HG03520 (cell line): Measurements from ENCODE around the gene FREY1.

Source experiments
- ATAC-seq: cut with Tn5 transposase; IDR thresholded peaks from one replicate; pipeline ENCODE4 v1.9.1; 2021; ENCODE audit warnings: mild to moderate bottlenecking, moderate library complexity; ENCODE audit not compliant: unreplicated experiment

FREY1 gene

DNA sequence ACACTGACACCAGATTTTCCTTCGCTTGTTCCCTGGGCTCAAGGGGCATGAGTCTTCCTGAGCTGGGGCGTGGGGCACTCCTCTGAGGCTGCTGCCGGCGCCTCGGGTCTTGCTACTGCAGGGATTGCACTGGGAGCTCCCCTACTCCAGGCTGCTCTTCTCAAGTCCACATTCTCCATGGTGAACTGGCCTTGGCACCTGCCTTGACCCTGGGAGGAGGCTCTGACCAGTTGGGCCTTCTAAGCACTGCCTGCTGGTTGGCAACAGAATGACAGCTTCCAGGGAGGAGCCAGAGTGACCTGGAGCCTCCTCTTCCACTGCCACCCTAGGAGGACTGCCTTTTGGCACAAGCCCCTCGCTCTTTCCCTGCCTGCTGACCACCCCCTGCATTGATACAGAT lies 9.5 kb downstream of the FREY1 start:
- ATAC-seq, result no peak

DNA sequence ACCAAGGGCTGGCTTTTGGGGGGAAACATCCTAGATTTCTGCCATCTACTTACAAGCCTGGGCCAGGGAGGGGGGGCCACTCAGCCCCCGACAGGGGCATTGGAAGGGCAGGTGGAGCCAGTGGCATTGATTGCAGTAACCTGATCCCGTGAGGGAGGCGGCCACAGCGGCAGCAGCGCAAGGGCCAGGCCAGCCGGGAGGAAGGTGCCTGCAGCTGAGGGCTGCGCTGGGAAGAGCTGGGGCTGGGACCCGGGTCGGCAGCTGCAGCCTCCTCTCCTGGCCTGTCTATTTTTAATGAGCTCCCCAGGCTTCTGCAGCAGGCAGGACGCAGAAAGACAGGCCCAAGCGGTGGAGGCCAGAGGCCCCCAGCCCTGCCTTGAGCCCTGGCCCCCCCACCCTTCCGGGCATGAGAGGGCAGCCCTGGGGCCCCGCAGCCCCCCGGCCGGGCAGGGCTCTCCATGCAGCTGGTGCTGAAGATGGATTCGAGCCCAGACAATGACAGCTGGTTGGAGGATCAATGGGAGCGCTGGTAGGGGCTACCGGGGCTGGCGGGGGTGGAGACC lies 10.6 kb downstream of the FREY1 start:
- ATAC-seq, result no peak

DNA sequence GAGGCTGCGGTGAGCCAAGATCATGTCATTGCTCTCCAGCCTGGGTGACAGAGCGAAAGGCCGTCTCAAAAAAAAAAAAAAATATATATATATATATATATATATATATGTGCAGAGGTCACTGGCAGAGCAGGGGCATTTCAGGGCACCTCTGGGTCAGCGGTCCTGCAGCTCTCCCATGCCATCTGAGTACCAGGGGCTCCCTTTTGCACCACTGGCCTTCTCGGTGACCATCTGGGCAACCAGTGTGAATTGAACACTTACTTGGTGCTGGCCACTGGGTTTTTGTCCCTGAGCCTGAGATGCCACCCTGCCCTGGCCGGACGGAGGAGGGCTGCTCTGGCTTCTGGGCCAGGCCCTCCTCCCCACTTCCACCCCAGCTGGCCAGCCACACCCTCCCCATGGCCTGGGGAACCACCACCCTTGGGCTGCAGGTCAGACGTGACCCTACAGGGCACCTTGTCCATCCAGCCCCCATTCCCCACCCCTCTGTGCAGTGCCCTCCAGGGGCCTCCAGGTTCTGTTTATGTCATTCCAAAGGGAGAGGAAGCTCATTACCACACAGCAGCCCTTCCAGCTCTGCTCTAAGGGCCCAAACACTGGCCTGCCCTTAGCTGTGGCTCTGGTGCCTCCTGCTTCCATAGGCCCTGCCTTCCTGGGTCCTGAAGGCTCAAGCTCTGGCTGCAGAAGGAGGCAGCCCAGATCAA lies 11.4 kb downstream of the FREY1 start:
- ATAC-seq, result no peak

DNA sequence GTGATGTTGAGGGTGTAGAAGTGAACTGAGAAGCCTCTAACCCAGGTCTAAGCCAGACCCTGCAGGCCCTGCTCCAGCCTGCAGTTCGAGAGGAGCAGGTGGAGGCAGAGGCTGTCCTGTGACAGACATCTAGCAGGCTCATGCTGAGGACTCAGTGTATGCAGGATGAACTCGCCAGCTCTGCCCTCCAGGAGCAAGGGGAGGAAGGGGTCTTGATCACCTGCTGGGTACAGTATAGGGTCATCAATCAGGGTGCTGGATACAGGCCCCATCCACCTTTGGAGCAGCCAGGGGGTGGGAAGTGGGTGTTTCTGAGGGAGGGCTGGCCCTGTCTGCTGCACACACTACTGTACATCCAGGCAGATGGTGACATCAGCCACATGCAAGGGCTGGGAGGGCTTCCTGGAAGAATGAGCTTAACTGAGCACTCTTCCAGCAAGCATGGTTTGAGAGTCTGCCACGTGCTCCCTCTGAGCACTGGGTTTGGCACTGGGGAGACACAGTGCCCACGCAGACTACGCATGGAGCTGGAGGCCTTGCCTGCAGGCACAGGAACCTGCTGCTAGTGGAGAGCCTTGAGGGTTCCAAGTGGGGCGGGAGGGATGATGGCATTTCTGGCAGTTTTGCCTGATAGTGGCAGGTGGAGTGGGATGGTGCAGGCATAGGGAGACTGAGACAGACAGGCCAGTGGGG lies 12.4 kb downstream of the FREY1 start:
- ATAC-seq, result no peak

DNA sequence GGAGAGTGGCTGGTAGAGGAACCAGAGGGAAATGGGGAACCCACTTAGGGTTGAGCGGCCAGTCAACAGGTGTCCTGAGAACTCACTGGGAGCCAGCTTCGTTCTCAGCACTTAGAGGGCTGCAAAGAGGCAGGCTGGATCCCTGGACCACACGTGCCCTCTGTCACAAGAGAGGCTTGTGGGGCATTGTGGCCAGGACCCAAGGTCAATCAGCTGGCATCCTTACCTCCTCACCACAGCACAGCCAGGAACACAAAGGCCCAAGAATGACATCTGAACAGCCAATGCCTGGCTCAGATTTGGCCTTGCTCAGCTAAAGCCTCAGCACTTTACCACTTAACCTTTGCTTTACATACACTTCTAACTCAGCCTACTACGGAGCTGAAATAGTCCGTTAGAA lies 14.2 kb downstream of the FREY1 start:
- ATAC-seq, result no peak

DNA sequence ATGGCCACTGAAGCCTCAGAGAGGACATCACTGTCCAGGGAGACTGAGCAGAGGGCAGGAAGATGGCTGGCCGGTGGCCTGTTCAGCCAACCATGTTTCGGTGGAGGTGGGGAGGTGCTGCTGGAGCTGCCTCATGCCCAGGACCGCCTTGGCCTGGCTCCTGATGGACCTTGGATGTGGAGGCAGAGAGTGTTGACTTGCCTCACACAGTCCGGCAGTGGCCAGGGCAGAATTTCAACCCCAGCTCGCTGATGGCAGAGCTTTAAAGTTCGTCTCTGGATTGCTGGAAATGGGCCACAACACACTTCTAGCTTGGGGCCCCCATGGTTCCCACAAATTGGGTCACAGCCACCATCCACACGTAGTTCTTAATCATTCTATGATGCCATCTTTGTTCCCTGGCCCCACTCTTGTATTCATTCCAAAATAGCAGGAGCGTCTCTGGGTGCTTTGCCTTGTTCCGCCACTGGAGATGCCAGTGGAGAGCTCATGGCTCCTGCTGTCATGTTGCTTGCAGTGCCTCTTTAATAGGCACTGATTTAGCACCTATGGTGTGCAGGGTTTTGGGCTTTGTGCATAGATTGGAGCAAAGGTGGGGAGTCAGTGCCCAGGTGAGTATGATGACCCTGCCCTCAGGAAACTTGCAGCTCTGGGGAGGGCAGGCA lies 16.1 kb downstream of the FREY1 start:
- no peak for ATAC-seq

DNA sequence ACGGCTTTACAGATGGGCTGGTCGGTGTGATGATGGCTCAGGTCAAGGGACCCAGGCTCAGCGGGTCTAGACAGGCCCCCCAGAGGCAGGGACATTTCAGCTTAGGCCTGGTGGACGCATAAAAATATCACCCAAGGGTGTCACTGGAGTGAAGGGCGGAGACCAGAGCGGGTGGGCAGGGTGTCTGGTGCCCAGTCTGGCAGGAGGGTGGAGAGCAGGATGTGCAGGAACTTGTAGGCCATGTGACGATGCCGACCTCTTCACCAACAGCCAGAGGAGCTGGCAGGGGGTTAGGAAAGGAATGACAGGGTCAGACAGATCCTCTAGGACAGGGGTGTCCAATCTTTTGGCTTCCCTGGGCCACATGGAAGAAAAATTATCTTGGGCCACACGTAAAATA lies 17.1 kb downstream of the FREY1 start:
- ATAC-seq, result no peak

DNA sequence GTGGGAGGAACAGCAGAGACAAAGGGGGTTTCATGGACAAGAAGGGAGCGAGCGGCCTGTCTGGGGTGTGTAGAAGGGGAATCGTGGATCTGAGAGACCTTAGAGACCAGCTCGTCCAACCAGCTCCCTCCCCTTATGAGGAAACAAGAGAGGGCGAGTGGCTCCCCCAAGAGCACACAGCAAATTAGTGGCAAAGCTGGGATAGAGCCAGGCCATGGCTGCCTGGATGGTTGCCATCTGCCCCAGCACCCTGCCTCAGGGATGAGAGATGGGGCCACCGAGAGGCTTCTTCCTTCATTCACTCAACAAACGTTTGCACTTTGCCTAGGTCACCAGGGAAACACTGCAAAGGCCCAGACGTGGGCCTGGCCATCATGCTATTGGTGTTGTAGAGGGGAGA lies 17.5 kb downstream of the FREY1 start:
- no peak for ATAC-seq

DNA sequence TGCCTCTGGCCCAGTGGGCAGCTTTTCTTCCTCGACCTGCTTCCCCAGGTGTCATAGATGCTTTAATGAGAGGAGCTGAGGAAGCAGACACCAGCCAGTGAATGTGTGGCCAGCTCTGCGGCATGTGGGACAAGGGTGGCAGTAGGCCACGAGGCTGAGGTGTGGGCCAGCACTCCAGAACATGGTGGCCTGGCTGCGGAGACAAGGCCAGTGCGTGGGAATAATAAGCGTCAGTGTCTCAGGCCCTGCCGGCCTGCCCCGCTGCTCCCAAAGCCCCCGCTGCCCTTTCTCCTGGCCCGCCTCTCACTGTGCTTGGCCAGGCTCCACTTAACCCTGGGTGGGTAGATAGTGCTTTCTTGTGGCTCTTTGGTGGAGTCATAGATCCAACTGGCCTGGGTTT lies 19.5 kb downstream of the FREY1 start:
- ATAC-seq, result no peak

DNA sequence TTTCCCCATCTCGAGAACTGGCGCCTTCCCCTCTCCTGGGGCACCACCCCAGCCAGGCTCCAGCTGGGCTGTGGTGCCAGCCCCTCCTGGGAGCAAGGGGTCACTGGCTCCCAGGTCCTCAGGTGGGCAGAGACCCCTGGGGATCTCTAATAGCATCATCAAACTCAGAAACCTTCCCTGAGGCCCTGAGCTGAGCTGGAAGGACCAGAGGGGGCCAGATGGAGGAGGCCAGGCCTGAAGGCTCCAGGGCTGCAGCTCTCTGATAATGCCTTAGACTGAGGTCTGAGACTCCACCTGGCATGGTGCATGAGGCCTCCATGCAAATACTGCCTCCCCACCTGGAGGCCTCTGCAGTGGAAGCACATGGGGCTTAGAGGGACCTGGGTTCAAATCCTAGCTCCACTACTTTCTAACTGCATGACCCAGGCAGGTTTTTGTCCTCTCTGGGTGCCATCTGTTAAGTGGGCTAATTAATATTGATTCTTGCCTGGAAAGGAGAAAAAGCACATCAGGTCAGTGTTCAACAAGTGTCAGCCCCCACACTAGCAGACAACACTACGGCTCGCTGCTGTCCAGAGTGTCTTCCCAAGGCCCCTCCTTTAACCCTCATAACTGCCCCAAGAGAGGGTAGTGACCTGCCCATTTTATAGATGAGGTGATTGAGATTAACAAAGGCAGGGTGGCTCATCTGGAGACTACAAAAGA lies 20.1 kb downstream of the FREY1 start:
- ATAC-seq, result no peak

DNA sequence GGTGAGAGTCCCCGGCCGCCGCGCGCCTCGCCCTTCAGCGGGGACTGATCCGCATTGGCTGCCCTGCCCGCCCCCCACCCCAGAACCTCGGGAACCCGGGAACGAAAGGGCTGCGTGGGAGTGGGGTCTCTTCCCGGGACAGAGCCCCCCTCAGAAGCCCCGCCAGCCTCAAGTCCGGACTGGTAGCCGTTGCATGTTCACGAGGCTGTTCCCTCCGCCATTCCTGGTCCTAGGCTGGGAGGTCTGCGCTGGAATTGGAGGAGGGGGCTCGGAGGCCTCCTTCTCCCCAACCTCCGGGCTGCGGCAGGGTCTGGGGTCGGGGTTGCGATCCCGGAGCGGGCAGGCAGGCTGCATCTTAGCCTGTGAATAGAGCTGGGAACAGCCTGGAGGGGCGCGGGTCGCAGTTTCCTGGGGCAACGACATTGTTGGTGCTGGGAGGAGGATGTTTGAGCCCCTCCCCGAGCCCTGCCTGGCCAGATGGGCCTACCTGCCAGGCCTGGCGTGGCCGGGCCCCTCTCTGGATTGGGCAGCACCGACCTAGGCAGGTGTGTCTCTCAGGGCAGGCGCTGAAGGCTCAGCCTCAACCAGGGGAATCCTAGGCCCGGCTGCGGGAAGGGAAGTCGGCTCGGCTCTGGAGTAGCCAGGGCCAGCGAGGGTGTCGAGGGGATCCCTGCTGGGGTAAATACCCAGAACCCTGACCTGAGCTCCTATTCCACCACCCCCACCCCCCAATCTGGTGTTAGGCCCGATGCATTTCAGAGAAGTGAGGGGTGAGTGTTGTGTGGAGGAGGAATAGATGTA lies 20.9 kb downstream of the FREY1 start:
- ATAC-seq, result no peak

DNA sequence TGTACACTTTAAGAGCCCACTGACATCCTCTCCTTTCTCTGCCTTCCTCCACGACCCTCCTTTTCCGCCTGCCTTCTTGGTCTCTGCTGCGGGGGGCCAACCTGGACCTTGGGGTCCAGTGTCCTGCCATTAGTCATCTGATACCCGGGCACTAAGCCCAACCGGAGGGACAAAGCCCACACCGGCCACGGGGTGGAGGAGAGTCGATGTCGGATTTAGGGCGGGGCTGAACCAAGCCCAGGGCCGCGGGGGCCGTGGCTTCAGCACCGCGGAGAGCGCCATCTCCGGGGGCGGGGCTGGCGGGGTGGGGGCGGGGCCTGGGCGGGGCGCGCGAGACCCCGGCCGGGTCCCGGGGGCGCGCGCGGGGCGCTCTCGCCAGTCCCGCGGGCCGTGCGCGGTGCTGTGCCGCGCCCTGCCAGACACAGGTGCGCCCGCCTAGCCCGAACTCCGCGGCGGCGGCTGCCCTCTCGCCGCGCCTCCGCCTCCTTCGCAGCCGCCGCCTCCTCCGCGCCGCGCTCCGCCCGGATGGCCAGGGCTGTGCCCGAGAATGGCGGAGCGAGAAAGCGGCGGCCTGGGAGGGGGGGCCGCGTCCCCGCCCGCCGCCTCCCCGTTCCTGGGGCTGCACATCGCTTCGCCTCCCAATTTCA lies 21.7 kb downstream of the FREY1 start, which contains the start of gene MAPK8IP1:
Gene MAPK8IP1, plus strand, starts transcription at position 378 of the 647 bp plus-strand sequence. Its CDS starts 170 bp downstream, at position 548.
- peak; percentile 60 for ATAC-seq

DNA sequence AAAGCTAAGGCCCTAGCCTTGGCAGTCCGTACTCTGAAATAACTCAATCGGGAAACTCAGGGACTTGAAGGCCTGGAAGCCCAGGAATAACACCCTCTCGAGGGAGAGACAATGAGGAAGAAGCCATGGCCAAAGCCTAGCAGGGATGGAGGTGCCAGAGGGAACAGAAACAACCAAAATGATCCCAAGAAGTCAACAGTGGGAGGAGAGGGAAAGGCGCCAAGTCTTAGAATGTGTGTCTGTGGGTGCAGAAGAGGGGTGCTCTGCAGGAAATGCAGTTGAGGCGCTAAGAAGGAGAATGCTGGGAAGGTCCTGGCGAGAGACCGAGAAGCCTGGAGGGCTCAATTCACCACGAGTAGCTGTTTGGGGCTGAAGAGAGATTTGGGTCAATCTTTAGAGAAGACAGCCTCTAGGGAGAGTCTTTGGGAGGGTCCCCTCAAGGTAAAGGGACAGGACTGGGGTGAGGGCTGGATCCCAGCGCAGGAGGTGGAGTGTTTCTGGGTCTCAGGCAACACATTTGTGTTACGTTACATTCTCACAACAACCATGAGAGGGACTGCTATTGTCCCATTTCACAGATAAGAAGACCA lies 22.4 kb downstream of the FREY1 start:
- ATAC-seq, result no peak

DNA sequence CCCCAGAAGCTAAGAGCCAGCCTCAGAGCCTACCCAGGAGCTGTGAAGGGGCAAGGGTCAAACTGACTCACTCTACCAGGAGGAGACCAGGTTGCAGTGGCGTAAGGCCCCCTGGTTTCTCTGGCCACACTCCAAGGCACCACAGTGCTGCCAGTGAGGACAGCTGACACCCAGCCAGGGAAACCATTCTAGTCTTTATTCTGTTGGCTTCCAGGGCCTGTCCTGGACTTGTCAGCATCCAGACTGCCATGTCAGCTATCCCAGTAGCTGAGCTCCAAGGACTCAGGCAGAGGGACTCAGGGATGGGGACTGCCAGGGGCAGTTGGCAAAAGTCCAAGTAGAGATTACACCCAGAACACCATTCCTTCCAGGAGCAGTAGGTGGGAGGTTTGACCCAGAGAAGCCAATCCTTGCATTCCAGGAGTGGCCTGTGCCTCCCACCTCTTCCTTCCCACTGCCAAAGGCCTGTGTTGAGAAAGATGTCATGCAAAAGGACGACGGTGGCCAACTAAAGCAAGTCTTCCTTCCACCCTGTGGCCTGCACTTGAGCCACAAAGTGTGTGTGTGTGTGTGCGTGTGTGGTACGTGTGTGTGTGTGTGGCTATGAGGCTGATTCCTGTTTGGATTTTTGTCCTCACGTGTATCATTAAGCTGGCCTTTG lies 25.2 kb downstream of the FREY1 start:
- ATAC-seq, result no peak

DNA sequence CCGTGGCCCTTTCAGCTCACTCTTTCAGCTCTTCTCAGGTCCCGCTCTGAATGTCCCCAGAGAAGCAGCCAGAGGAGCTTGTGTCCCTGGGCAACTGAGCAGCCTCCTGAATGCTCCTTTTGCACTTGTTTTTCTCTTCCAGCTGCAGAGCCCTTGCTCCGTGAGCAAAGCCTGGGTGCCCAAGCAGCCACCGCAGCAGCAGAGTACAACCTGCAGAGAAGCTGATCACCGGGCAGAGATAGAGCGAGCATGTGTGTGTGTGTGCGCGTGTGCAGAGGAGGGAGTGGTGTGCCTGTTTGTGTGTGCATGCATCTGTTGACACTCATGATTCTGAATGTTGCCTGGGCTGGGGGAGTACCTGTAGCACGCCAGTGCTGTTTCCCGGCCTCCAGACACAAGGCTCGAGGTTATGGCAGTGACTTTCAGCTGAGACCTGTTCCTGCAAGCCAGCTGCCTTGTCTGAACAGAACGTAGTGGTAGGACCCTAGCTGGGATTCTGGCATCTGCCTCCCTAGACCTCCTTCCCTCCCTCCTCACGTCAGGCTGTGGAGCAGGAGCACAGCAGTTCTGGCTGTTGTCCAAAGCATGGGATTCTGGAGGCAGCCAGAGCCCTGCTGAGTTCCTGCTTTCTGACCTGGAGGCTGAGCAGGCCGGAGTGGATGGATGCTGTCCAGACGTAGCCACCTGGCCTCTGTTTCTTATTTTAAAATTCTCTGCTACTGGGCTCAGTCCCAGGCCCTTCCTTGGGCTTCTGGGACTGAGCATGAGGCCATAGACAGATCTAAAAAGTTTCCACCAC lies 26.1 kb downstream of the FREY1 start:
- ATAC-seq, result no peak

DNA sequence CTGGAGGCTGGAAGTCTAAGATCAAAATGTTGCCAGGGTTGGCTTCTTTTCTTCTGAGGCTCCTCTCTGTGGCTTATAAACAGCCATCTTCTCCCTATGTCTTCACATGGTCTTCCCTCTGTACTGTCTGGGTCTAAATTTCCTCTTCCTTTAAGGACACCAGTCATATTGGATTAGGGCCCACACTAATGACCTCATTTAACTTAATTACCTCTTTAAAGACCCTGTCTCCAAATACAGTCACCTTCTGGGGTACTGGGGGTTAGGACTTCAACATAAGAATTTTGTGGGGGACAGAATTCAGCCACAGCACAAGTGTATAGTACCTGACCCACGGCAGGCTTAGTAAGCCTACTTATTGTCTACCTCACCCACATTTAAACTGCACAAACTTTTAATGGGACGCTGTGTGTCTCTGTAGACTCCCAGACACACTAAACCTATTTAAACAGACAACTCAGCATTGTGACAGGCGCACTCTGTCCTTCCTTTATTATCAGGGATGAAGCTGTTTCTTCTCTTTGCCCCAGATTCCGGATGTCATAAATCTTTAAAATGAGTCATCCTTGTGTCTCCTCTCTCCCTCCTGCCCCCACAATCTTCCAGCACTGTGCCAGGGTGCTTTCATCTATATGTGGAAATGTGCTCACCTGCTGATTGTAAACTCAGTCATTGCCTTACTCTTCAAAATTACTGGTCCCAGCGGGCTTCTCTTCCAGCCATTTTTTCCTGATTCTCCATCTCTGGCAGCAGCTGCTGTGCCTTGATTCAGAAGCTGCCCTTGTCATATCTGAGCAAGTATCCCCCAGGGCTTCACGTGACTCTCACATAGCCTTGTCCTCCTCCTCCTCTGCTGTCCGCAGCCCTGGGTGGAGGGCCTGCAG lies 27.0 kb downstream of the FREY1 start:
- ATAC-seq, result no peak

DNA sequence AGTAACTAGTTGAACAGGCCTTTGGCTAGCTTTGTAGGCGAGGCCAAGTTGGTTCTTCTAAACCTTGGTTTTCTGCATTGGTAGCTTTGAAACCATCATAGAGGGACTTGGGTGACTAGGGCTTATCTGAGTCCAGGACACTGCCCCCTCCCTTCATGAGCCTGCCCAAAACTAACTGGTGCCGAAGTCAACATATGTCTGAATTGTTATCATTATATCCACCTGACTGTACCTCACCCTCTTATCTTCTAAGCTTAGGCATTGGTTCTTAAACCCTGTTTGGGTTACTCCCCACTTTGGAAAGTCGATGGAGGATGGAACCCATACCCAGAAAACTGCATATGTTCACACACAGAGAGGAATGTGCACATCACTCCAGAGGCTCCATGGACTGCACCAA lies 29.2 kb downstream of the FREY1 start:
- no peak for ATAC-seq
